ENCODE data around the gene B4GALNT3. TPM values are rescaled to one million over a fixed set of nuclear protein-coding genes. Genes with fewer than 3 reads are reported as not detected.

The B4GALNT3 gene
- total and polyA plus RNA-seq, 10 of the 15 experiments (the other 5 are each of a cell fraction or from before 2014, with no cell fraction given) = 0.05 to 4.2 (median 2.7) TPM; not detected in 1

DNA sequence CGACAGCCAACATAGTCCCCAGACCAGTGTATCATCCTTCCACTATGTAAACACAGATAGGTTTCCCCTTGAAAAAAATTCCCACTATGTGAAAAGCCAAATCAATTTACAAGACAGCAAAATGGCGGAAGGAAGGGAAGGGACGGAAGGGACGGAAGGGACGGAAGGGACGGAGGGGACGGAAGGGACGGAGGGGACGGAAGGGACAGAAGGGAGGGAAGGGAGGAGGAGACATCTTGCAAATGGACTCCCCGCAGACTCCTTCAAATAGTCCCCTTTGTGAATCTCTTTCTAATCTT lies 128.2 kb downstream of the B4GALNT3 start:
- no peak for ATAC-seq
- H4K20me1 ChIP-seq (ENCODE audit: control insufficient read depth, insufficient read depth) = no peaks in the 10 kb centered on the region
- H3K4me2 ChIP-seq (ENCODE audit: control insufficient read depth, insufficient read depth) = no peak overlapping the region
- FAIRE-seq = no peak
- H3K9me3 ChIP-seq (replicated peaks; ENCODE audit: control insufficient read depth, insufficient read depth, low read length) = no peaks in the 10 kb centered on the region; the same call in 2 of the 3 replicates
- CTCF ChIA-PET = no interaction called here
- RAD21 ChIA-PET (ENCODE audit: unreplicated experiment) = no interaction called here
- 93% methylated on average over 5 of the region's 10 CpGs for WGBS (ENCODE audit: insufficient coverage, insufficient replicate concordance, low lambda C conversion rate, missing lambda C conversion rate)
- no peaks in the 10 kb centered on the region for H3K36me3 ChIP-seq (ENCODE audit: control insufficient read depth in 2 of 2, insufficient read depth in 2 of 2, low read length in 1 of 2)
- in situ Hi-C loops (cut with MboI) (no loop called here), intact Hi-C loops (cut with micrococcal nuclease; ENCODE audit: unreplicated experiment) (no loop called here)
- H3K27me3 ChIP-seq (replicated peaks in 1 of 2; ENCODE audit: control insufficient read depth in 2 of 2, insufficient read depth in 2 of 2, low read length in 1 of 2) = no peaks in the 10 kb centered on the region
- TF ChIP-seq ETV6 (conservative IDR thresholded peaks at IDR 0.05 in 1 of 2, IDR thresholded peaks at IDR 0.05 in 1 of 2; ENCODE audit: borderline replicate concordance in 1 of 2, low read depth in 1 of 2) = no peak
- TF ChIP-seq, protein P1, sequence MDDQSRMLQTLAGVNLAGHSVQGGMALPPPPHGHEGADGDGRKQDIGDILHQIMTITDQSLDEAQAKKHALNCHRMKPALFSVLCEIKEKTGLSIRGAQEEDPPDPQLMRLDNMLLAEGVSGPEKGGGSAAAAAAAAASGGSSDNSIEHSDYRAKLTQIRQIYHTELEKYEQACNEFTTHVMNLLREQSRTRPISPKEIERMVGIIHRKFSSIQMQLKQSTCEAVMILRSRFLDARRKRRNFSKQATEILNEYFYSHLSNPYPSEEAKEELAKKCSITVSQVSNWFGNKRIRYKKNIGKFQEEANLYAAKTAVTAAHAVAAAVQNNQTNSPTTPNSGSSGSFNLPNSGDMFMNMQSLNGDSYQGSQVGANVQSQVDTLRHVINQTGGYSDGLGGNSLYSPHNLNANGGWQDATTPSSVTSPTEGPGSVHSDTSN (IDR thresholded peaks at IDR 0.05; ENCODE audit: insufficient replicate concordance, low read depth, low read length) = no peak
- no peak for TF ChIP-seq YBX1 (IDR thresholded peaks at IDR 0.05)
- TF ChIP-seq FOXM1 (IDR thresholded peaks at IDR 0.05; ENCODE audit: low read depth, low read length) = no peak
- TF ChIP-seq, protein P2, sequence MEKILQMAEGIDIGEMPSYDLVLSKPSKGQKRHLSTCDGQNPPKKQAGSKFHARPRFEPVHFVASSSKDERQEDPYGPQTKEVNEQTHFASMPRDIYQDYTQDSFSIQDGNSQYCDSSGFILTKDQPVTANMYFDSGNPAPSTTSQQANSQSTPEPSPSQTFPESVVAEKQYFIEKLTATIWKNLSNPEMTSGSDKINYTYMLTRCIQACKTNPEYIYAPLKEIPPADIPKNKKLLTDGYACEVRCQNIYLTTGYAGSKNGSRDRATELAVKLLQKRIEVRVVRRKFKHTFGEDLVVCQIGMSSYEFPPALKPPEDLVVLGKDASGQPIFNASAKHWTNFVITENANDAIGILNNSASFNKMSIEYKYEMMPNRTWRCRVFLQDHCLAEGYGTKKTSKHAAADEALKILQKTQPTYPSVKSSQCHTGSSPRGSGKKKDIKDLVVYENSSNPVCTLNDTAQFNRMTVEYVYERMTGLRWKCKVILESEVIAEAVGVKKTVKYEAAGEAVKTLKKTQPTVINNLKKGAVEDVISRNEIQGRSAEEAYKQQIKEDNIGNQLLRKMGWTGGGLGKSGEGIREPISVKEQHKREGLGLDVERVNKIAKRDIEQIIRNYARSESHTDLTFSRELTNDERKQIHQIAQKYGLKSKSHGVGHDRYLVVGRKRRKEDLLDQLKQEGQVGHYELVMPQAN (conservative IDR thresholded peaks at IDR 0.05) = no peak
- no peak for TF ChIP-seq FOS (IDR thresholded peaks at IDR 0.05; ENCODE audit: borderline replicate concordance, extremely low read depth, insufficient read length)
- no peak for TF ChIP-seq KAT2A (conservative IDR thresholded peaks at IDR 0.05; ENCODE audit: control insufficient read depth, low read depth, low read length)
- no peak for TF ChIP-seq NR2F1 (conservative IDR thresholded peaks at IDR 0.05)
- H2AFZ ChIP-seq (ENCODE audit: control insufficient read depth, low read depth, low read length) = no peak overlapping the region
- H3K4me3 ChIP-seq = no peak overlapping the region
- POLR2A ChIA-PET = no interaction called here
- DNase-seq (ENCODE audit: low read depth, low spot score) = no peak
- no peaks in the 10 kb centered on the region for H3K79me2 ChIP-seq (ENCODE audit: control insufficient read depth, insufficient read depth, low read length)
- H3K9ac ChIP-seq (ENCODE audit: control insufficient read depth, insufficient read depth, low read length) = no peak overlapping the region
- SMC1A ChIA-PET (ENCODE audit: uncharacterized antibody, unreplicated experiment) = no interaction called here
- no peak overlapping the region for H3K27ac ChIP-seq (ENCODE audit: control insufficient read depth, insufficient read depth)
- BruUV-seq (replicated peaks) = no TSS peak
- peaks cover 12% of the 10 kb centered on the region for H3K4me1 ChIP-seq (ENCODE audit: control insufficient read depth, insufficient read depth, low read length)

Measured in GM12878 (cell line).